Measurements from ENCODE around the gene EMILIN2. TPM values are rescaled to one million over a fixed set of nuclear protein-coding genes. Genes with fewer than 3 reads are reported as not detected.
A peak's percentile ranks its signal among the peaks of the same experiment; 100 is the strongest.
"Not testable (repeated sequence)": the region's sequence is repeated elsewhere in the genome, so short reads cannot be mapped to it uniquely, and the experiment has no call there.

EMILIN2 gene
- total RNA-seq, 4 donors from 2014 or later = 4.3 to 11.3 (median 7.1) TPM

DNA sequence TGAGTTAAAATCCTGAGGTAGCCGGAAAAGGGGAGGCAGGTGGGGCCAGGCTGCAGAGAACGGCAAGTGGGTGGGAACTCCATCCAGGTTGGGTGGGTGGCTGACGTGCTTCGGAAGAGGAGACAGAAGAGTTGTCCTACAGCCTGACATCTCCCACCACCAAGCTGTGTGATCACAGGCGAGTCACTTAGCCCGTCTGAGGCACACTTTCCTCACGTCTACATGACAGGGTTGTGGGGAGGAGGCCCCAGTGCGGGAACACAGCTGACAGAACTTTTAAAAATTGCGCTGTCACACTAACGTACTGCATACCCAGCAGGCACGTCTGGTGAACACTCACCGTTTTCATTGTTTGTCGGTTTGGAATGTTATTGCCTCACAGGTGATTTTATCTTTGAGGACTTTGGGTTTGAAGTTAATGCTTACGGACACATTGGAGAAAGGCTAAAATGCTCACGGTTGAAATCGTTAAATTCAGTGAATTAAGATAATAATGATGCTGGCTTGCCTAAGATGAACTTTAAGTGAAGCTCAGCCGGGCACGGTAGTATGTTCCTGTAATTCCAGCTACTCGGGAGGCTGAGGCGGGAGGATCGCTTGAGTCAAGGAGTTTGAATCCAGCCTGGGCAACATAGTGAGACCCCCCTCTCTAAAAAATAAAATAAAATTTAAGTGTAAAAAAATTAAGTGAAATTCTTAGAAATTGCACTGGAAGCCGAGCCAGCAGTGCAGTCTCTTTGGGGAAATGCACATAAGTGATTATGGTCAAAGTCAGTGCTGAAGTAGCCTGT lies 8.9 kb downstream of the EMILIN2 start:
- H3K27ac ChIP-seq = peak overlapping the region; percentile 64
- H3K9me3 ChIP-seq = no peaks in the 10 kb centered on the region
- no peak for TF ChIP-seq POLR2A (IDR thresholded peaks at IDR 0.05)
- TF ChIP-seq, protein P1, sequence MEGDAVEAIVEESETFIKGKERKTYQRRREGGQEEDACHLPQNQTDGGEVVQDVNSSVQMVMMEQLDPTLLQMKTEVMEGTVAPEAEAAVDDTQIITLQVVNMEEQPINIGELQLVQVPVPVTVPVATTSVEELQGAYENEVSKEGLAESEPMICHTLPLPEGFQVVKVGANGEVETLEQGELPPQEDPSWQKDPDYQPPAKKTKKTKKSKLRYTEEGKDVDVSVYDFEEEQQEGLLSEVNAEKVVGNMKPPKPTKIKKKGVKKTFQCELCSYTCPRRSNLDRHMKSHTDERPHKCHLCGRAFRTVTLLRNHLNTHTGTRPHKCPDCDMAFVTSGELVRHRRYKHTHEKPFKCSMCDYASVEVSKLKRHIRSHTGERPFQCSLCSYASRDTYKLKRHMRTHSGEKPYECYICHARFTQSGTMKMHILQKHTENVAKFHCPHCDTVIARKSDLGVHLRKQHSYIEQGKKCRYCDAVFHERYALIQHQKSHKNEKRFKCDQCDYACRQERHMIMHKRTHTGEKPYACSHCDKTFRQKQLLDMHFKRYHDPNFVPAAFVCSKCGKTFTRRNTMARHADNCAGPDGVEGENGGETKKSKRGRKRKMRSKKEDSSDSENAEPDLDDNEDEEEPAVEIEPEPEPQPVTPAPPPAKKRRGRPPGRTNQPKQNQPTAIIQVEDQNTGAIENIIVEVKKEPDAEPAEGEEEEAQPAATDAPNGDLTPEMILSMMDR (IDR thresholded peaks at IDR 0.05) = no peak
- TF ChIP-seq POLR2AphosphoS5 (IDR thresholded peaks at IDR 0.05) = no peak
- TF ChIP-seq EP300 (IDR thresholded peaks at IDR 0.05) = no peak
- no peaks in the 10 kb centered on the region for H3K36me3 ChIP-seq
- DNase-seq (ENCODE audit: low spot score in 2 of 2) = peak in 1 of 2 donors; percentile 59
- WGBS = 66% methylated on average over 22 of the region's 22 CpGs
- no peak overlapping the region for H3K4me3 ChIP-seq
- H3K27me3 ChIP-seq = peaks cover 2% of the 10 kb centered on the region
- H3K4me1 ChIP-seq = peaks cover 38% of the 10 kb centered on the region

GRCh38 chr18:2856547-2857170 lies 9.9 kb downstream of the EMILIN2 start:
- Histone ChIP-seq H3K4me3 (no peak overlapping the region), H3K27ac (peak overlapping the region; percentile 64), H3K27me3 (no peaks in the 10 kb centered on the region), H3K4me1 (peaks cover 38% of the 10 kb centered on the region), H3K9me3 (no peaks in the 10 kb centered on the region), H3K36me3 (no peaks in the 10 kb centered on the region)
- no peak for TF ChIP-seq POLR2AphosphoS5 (IDR thresholded peaks at IDR 0.05)
- TF ChIP-seq EP300 (IDR thresholded peaks at IDR 0.05) = no peak
- no peak for TF ChIP-seq POLR2A (IDR thresholded peaks at IDR 0.05)
- DNase-seq (ENCODE audit: low spot score in 2 of 2) = peak in 1 of 2 donors; percentile 15
- 41% methylated on average over 11 of the region's 11 CpGs for WGBS

DNA sequence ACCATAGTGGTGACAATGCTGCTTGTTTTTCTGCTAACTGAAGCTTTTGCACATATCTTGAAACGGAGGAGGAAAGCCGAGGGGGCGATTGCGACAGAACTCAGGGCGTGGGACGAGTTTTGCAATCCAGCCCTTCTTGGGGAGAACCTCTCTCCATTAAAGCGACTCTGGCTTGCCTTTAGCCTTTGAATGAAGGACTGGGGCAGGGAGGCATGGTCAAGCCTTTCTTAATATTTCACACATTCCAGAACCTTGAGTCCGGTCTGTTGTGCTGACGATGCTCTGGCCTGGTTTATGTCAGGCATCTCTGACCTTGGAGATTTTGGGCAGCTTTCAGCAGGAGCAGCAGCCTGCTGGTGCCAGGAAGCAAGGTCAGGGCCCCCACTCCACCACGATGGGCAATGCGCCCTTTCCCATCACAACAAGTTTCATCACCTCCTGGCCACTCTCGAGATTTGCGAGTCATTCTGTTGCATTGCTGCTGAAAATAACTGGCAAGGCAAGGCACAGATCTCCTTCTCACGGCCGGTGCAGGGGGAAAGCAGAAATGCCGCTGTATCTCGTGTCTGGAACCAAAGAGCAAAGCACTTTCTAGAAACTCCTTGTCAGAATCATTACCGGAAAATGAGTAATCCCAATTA lies 10.8 kb downstream of the EMILIN2 start:
- 47% methylated on average over 18 of the region's 18 CpGs for WGBS
- peak overlapping the region; percentile 64 for H3K27ac ChIP-seq

GRCh38 chr18:2860397-2860796 lies 13.6 kb downstream of the EMILIN2 start:
- not testable (repeated sequence) for H3K36me3 ChIP-seq; H3K27me3 ChIP-seq; H3K4me3 ChIP-seq; H3K27ac ChIP-seq; H3K9me3 ChIP-seq; DNase-seq (ENCODE audit: low spot score in 2 of 2)
- H3K4me1 ChIP-seq = peaks cover 24% of the 10 kb centered on the region

More for the DNA sequence above, 10.8 kb downstream of the EMILIN2 start:
- Histone ChIP-seq H3K4me3 (no peak overlapping the region), H3K36me3 (no peaks in the 10 kb centered on the region), H3K4me1 (peaks cover 38% of the 10 kb centered on the region), H3K27me3 (no peaks in the 10 kb centered on the region), H3K9me3 (no peaks in the 10 kb centered on the region)
- peak; percentile 93 to 94 for DNase-seq (ENCODE audit: low spot score in 2 of 2)
- TF ChIP-seq POLR2AphosphoS5 (IDR thresholded peaks at IDR 0.05) (peak in 2 of 3 donors; percentile 82 to 92), EP300 (IDR thresholded peaks at IDR 0.05) (no peak)

DNA sequence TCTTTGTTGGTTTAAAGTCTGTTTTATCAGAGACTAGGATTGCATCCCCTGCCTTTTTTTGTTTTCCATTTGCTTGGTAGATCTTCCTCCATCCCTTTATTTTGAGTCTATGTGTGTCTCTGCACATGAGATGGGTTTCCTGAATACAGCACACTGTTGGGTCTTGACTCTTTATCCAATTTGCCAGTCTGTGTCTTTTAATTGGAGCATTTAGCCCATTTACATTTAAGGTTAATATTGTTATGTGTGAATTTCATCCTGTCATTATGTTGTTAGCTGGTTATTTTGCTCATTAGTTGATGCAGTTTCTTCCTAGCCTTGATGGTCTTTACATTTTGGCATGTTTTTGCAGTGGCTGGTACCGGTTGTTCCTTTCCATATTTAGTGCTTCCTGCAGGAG lies 17.2 kb downstream of the EMILIN2 start:
- not testable (repeated sequence) for H3K4me1 ChIP-seq; H3K4me3 ChIP-seq; H3K27me3 ChIP-seq; DNase-seq (ENCODE audit: low spot score in 2 of 2); H3K36me3 ChIP-seq; H3K27ac ChIP-seq; H3K9me3 ChIP-seq
- 82% methylated on average over 1 of the region's 1 CpG for WGBS

- H3K4me1 ChIP-seq; H3K4me3 ChIP-seq; H3K9me3 ChIP-seq; H3K27ac ChIP-seq; H3K36me3 ChIP-seq; DNase-seq (ENCODE audit: low spot score in 2 of 2); H3K27me3 ChIP-seq: not testable (repeated sequence)
- 35% methylated on average over 2 of the region's 2 CpGs for WGBS
Observed at GRCh38 chr18:2866465-2866864, 19.7 kb downstream of the EMILIN2 start.

- no peaks in the 10 kb centered on the region for H3K27me3 ChIP-seq
- no peak for TF ChIP-seq POLR2AphosphoS5 (IDR thresholded peaks at IDR 0.05)
- TF ChIP-seq, protein P1 (IDR thresholded peaks at IDR 0.05) = no peak
- no peak for TF ChIP-seq POLR2A (IDR thresholded peaks at IDR 0.05)
- WGBS = 69% methylated on average over 2 of the region's 2 CpGs
Observed at GRCh38 chr18:2869207-2869606, 22.4 kb downstream of the EMILIN2 start.

More at GRCh38 chr18:2869207-2869606, 22.4 kb downstream of the EMILIN2 start:
- no peak overlapping the region for H3K27ac ChIP-seq
- no peaks in the 10 kb centered on the region for H3K4me1 ChIP-seq
- DNase-seq (ENCODE audit: low spot score in 2 of 2) = no peak
- no peak overlapping the region for H3K4me3 ChIP-seq
- no peaks in the 10 kb centered on the region for H3K9me3 ChIP-seq
- H3K36me3 ChIP-seq = no peaks in the 10 kb centered on the region
